Umbilical cord (tissue), 2 donors: ENCODE measurements around the gene RNF44. TPM values are rescaled to one million over a fixed set of nuclear protein-coding genes. Genes with fewer than 3 reads are reported as not detected.
"Not testable (repeated sequence)": the region's sequence is repeated elsewhere in the genome, so short reads cannot be mapped to it uniquely, and the experiment has no call there.

Experiments used
- DNase-seq: peaks from one replicate; pipeline ENCODE4 v3.0.0-alpha.2; 2015; ENCODE audit warnings: low spot score
- total RNA-seq: library from RNA; depleted of rRNA; stranded (reverse); fragments of >200 nt; gene quantifications from one replicate; pipeline ENCODE4 v1.2.3, GENCODE V29; 2014; ENCODE audit warnings: low replicate concordance; ENCODE audit not compliant: insufficient read depth

Gene RNF44
- total RNA-seq, 1 donor from 2014 or later = 0.24 TPM

DNA sequence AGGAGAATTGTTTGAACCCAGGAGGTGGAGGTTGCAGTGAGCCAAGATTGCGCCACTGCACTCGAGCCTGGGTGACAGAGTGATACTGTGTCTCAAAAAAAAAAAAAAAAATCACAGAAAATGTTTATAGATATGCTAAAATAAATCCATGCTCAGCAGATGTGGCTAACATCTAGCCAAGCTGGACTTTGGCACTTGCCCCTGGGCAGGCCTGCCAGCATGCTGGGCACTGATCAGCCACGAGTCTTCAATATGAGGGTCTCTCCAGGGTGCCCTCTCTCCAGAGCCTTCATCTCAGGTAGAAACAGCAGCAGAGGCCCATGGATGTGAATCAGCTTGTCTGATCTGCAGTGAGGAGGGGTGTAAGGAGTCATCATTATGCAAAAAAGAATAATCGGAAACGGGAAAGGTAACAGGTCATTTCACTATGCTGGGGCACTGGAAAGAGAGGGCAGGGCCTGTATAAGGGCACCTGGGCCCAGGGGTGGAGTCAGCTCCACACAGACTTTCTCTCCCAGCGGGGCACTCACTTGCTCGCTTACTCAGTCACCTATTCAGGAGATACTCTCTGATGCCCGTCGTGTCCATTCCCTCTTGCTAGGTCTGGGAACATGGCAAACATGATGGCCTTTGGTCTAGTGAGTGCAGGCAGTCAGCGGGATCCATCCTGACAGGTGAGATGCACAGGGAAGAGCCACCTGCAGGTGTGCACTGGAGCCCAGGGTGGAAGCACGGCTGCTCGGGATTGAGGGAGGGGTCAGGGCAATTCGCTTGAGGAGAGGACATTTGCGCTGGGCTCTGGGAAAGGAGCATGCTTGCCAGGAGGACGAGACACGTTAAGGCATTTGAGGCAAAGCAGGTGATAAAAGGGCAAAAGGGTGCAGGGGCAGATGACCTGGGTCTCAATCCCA is 17.1 kb downstream of the RNF44 start:
- no peak for DNase-seq

DNA sequence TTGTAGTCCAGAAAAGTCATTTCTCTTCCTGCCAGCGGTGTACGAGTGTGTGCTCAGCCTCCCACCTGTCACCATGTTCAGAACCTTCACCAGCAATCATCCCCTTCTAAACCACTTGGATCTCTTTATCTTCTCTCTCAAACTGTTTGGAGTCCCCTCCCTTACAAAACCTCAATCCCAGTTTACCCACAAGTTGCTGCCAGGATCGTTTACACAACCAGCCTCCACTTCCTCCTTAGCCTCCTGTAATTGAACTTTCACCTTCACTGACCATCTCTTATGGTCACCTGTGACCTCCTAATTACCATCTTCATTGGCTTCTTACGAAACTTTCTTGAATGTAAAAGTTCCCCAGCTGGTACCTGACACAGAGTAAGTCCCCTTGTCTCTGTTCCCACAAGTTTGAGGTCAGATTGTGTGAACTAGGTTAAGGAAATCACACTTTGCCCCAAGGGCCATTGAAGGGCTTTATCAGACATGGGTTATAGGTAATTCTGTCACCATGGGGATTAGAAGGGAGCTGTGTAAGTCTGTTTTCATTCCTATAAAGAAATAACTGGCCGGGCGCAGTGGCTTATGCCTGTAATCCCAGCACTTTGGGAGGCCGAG is 20.0 kb downstream of the RNF44 start:
- no peak for DNase-seq

DNA sequence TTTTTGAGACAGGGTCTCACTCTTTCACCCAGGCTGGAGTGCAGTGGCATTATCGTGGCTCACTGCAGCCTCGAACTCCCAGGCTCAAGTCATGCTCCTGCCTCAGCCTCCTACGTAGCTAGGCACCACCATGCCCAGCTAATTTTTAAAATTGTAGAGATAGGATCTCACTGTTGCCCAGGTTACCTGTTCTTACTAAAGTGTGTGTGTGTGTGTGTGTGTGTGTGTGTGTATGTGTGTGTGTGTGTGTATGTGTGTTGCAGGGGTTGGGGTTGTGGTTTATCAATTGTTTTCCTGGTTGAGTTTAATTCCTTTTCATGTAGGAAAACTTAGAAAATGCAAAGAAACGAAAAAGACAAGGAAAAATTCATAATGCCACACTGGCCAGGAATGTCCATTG is 21.8 kb downstream of the RNF44 start:
- DNase-seq = no peak

DNA sequence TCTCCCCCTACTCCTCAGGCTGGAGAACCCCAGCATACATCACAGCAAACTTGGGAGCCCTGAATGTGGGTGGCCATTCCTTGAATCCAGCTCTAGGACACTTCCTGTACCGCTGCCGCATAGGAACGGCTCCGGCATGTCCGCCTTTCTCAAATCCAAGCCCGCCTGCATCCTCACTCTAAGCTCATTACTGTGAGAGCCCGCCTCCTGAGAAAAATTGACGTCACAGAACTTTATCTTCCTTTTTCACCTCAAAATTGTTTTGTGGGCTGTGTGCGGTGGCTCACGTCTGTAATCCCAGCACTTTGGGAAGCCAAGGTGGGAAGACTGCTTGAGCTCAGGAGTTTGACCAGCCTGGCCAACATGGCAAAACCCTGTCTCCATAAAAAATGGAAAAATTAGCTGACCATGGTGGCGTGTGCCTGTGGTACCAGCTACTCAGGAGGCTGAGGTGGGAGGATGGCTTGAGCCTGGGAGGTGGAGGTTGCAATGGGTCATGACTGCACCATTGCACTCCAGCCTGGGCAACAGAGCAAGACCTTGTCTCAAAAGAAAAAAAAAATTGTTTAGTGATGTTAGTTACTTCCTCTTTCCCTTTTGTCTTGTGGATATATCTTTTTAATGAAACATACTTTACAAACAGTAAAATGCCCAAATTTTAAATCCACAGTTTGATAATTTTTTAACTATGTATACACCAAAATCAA is 22.8 kb downstream of the RNF44 start:
- DNase-seq = no peak

DNA sequence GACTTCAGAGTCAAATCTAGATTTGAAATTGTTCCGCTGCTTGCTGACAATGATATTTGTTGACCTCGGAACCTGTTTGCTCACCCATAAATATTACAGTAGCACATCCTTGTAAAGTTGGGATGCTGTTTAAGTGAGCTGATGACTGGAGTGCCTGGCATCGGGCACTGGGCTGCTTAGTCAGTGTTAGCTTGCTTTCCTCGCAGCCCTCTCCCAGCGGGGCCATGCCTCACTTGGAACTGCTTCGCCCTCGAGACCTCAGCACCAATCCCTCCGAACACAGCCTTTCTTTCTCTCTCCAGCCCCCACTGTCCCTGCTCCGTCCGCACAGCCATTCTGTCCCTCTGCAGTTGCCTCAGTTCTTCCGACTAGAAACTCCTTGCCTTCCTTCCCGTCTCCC is 23.4 kb downstream of the RNF44 start:
- no peak for DNase-seq

DNA sequence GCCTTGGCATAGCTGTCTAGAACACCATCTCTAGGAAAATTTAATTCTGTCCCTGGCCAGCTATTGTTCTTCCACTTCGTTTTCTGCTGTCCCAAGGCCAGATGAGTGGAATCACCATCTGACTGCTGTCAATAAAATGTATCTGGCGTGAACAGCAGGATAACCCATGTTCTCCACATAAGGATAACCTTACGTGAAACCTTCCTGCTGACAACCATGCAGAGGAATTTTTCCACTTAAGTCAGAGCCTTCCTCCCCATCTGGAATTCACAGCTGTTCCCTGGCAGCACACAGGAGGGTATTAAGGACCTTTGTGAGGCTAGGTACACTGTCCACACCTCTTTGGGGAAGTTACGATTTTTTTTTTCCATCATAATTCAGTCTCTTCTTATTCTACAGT is 28.6 kb downstream of the RNF44 start:
- peak; percentile 15 for DNase-seq

DNA sequence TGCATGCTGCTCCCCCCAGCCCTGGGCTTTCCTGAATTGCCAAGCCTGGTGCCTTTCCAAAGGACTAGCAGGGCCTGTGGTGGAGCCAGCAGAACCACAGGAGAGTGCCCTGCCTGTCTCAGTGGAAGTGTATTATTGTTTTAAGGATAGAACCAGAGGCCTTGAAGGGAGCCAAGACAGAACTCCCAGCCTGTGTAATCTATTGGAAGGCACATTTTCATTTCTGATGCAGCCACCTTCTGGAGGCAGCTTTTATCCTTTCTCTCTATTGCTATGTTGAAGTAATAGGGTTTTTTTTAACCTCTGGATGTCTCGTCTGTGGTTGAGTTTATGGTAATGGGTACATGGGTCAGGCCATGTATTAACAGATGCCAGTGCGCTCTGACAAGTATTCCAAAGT is 29.3 kb downstream of the RNF44 start:
- no peak for DNase-seq

DNA sequence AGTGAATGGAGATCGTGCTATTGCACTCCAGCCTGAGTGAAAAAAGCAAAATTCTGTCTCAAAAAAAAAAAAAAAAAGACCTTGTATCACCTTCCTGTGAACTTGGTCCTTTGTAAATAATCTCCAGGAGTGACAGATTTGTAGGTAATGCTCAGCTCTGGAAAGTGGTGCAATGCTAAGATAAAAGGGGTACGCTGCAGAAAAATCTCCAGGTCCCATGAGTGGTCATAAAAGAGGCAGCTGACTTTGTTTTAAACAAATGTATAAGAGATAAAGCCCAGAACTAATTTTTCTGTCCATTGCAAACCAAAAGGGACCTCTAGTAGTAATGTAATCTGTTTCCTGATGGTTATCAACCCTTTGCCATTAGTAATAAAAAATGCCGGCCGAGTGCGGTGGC is 33.7 kb downstream of the RNF44 start:
- no peak for DNase-seq

DNA sequence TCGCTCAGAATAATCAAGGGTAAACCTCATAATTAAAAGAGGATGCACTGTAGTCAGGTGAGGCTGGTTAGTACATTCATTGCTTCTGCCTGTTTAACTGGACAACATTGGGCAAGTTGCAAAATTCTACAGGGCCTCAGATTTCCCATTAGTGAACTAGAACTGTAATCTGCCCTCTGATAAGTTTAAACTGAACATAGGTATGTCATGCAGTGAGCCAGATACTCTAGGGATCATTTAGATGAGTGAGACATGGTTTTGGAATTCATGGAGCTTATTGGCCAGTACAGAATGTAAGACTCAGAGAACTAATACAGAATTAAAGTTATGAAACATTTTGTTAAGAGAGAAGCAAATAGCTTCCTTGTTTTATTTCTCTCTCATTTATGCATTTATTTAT is 35.9 kb downstream of the RNF44 start:
- peak; percentile 61 for DNase-seq

DNA sequence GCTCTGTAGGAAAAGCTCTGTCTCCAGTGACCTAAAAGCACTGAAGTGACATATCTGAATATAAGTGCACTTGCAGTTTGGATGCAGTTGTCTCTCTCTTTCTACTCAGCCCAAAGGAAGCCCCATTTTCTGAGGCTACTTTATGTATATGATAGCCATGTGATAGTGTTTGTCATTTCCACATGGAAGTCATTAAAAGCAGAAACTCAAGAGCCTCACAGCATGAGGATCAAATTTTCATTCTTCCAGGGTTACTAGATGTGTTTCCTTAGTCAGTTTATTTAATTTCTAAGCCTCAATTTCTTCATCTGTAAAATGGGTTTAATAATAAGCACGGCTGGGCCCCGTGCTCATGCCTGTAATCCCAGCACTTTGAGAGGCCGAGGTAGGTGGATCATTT is 36.7 kb downstream of the RNF44 start:
- DNase-seq = no peak

DNA sequence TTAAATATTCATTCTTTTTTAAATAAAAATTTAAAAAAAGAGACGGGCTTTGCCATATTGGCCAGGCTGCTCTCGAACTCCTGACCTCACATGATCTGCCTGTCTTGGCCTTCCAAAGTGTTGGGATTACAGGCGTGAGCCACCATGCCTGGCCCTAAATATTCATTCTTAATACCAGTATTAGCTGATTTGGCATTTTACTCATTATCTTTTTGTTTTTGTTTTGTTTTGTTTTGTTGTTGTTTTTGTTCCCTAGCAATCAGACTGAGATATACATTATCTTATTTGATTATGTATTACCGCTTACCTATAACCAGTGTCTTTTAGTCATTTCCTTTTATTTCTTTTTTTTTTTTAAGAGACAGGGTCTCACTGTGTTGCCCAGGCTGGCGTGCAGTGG is 37.9 kb downstream of the RNF44 start:
- no peak for DNase-seq

DNA sequence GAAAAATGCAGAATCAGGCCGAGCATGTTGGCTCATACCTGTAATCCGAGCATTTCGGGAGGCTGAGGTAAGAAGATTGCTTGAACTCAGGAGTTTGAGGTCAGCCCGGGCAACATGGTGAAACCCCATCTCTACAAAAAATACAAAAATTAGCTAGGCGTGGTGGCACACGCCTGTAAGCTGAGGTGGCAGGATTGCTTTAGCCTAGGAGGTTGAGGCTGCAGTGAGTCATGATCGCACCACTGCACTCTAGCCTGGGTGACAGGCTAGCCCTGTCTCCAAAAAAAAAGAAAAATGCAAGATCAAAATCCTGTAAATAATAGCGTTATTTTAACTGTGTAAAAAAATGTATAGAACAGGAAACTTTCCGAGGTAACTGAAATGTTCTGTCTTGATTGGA is 39.4 kb downstream of the RNF44 start:
- DNase-seq = no peak

DNA sequence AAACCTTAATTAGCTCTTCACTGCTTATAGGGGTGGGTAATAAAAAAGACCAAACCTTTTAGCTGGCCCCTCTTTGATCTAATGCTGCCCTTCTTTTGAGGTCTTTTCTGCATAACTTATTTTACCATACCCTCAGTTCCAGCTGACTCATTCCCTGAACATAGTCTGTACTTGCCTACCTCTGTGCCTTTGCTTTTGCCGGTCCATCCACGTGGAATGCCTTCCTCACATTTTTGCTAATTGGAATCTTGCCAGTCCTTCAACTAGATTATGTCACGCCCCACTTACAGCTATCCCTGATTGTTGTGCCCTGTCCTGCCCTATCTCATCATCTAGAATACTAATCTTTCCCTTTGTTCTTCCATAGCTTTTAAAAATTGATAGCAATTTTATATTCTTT is 44.8 kb downstream of the RNF44 start:
- no peak for DNase-seq

DNA sequence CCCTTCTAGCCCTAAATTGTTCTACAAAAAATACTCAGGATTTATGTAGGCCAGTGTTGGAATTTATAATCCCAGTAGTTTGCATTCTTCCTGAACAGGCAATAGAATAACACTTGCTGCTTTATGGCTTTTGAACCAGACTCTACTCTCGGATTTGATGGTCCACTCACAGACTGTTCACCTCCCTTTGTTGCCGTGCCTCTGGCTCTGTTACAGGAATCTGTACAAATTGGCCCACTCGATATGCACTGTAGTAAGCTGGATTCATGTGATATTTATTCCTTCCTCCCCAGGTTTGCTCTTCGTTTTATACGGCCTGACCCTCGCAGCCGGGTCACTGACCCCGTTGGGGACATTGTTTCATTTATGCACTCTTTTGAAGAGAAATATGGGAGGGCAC is 45.3 kb downstream of the RNF44 start:
- DNase-seq = no peak

DNA sequence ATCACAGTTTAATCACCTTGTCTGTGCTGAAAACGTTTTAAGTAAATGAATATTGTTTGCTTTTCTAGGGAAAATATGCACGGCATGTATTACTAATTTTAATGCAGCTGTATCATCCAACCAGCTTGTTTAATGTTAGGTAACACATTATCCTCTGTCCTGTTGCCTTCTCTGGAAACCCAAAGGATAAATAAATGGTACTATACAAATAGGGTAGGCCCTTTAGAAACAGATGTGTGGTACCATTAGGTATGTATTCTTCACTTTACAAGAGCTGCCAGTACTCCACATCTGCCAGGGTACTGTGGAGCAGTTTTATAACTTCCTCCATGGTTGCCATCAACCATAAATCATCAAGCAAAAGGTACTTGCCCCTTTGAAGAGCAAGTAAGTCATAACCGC is 46.1 kb downstream of the RNF44 start:
- no peak for DNase-seq

DNA sequence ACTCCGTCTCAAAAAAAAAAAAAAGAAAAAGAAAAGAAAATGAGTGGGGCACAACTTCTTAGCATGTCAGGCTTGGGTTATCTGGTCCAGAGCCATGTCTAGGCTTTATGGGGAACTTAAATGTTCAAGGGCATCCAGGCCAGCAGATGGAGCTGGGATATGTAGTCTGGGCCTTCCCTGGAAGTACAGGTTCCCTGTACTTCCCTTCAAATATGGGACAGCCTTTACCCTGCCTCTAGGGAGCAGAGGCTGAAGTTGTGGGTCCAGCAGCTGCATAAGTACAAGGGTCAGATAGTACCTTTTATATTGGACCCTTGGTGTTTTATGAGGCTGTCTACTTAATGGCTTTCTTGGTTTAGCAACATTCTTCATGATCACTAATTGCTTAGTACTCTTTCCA is 46.9 kb downstream of the RNF44 start:
- no peak for DNase-seq

DNA sequence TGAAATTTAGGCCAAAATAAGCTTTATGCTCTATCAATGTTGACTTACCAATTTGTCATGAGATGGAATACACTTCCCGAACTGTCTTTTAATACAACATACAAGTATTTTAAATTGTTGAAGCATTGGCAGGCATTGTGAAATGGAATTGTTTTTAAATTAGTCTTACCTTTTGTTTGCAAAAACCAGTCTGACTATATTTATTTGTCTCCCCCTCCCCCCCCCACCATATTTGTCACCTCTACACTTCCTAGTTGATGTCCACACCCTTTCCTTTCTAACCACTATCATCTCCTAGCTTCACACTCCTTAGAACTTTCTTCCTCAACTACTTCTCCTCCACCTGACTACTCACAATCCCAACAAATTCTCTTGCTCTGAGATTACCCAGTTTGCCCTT is 48.1 kb downstream of the RNF44 start:
- DNase-seq = no peak

DNA sequence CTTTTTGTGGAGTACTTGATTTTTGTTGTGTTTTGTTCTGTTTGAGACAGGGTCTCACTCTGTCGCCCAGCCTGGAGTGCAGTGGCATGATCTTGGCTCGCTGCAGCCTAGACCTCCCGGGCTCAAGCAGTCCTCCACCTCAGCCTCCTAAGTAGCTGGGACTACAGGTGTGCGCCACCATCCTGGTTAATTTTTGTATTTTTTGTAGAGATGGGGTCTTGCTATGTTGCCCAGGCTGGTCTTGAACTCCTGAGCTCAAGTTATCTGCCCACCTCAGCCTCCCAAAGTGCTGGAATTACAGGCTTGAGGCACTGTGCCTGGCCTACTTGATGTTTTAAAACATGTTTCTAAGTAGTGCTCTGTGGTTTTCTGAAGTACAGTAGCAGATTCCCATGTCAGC is 50.0 kb downstream of the RNF44 start:
- DNase-seq = not testable (repeated sequence)

DNA sequence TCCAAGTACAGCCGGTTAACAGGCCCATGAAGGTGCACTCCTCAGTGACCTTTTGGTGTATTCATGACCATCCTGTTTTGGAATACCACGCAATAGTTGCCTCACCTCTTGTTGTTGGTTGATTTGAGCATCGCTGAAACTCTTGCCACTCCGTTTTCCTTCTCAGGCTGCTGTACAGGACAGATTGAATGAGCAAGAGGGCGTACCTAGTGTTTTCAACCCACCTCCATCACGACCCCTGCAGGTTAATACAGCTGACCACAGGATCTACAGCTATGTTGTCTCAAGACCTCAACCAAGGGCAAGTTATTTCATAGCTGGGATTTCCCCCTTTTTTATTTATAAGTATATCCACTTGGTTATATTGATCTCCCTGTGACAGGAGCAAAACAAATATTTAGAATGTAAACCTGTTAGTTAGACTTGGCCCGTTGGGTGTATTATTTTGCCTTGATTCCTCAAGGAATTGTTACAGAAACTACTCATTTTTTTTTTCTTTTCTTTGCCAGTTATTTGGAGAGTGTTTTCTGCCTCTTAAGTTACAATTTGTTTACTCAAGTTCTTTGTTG is 50.9 kb downstream of the RNF44 start:
- no peak for DNase-seq

DNA sequence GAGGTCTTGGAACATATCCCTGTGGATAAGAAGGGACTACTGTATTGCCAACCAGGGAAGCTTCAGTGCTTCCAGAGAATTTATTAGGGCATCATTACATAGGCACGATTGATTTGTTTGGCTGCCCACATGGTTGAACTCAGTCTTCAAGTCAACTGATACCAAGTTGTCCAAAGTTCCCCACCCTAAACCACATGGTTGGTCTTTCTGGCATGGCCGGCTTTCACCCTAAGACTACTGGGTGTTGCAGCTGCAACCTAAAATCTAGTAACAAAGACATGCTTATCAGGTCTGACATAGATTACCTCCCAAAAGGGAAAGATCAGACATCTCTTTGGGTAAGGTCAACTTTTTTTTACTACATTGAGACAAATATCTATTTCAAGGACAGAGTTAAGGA is 52.0 kb downstream of the RNF44 start:
- DNase-seq = no peak

DNA sequence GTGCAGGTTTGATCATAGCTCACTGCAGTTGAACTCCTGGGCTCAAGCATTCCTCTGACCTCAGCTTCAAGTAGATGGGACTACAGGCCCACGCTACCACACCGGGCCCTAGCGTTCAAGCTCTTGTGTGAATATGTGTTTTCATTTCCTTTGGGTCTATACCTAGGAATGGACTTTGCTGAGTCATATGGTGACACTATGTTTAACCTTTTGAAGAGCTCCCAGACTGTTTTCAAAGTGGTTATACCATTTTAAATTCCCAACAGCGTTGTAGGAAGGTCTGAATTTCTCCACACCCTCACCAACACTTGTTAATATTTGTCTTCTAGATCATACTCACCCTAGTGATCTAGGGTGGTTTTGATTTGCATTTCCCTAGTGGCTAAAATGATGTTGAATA is 55.5 kb downstream of the RNF44 start:
- no peak for DNase-seq
